ENCODE measurements around the gene SPTLC2. TPM values are rescaled to one million over a fixed set of nuclear protein-coding genes. Genes with fewer than 3 reads are reported as not detected.

Gene SPTLC2
- total and polyA plus RNA-seq, 2 donors (not counting 1 experiment from before 2014, with no cell fraction given) = 22.8 to 25.9 TPM

DNA sequence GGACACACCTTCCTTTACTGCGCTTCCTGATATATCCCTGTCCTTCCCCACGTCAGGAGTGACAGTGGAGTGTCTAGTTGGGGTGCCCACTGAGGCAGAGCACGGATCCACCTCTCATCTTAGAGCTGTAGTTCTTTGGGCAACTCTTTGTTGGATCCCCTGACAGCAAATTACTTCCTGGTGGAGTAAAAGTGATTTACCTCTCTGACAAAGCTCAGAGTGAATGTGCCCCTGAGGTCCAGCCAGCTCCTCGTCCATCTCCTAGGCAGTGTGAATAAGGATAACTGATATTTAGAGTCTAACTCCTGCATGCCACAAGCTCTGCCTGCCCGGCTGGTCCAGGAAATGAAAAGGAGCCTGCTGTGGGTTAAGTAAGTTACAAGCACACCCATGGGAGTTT is 142.5 kb downstream of the SPTLC2 start:
- Histone ChIP-seq H2AFZ (ENCODE audit: low read length) (no peak overlapping the region), H3K4me3 (replicated peaks in 1 of 4; ENCODE audit: control extremely low read depth in 1 of 4, insufficient read depth in 1 of 4, low read depth in 3 of 4, low read length in 4 of 4) (no peak overlapping the region), H3K36me3 (ENCODE audit: control insufficient read depth, insufficient read depth, low read length) (no peaks in the 10 kb centered on the region), H3K9me3 (ENCODE audit: control insufficient read depth, insufficient read depth, low read depth, low read length) (no peaks in the 10 kb centered on the region), H3K4me1 (ENCODE audit: control insufficient read depth, extremely low read depth, insufficient read depth, low read length) (no peaks in the 10 kb centered on the region), H3K79me2 (ENCODE audit: control insufficient read depth, insufficient read depth, low read length) (no peaks in the 10 kb centered on the region), H3K9ac (ENCODE audit: insufficient read depth, low read length) (no peak overlapping the region), H3K27ac (ENCODE audit: insufficient read depth, low read length) (no peak overlapping the region), H3K4me2 (ENCODE audit: extremely low read depth, insufficient read depth, low read length) (no peak overlapping the region), H4K20me1 (ENCODE audit: control insufficient read depth, extremely low read depth, insufficient read depth, low read length) (no peaks in the 10 kb centered on the region), H3K27me3 (ENCODE audit: control insufficient read depth, insufficient read depth, low read length) (peaks cover 5% of the 10 kb centered on the region)
- TF ChIP-seq EZH2 (IDR thresholded peaks at IDR 0.05; ENCODE audit: low read length, missing control alignments) (no peak), CTCF (conservative IDR thresholded peaks at IDR 0.05 in 1 of 2, IDR thresholded peaks at IDR 0.05 in 1 of 2; ENCODE audit: low read depth in 1 of 2, low read length in 2 of 2) (no peak)
- DNase-seq (ENCODE audit: low read depth in 2 of 2) = no peak

GRCh38 chr14:77470224-77470870 is 146.1 kb downstream of the SPTLC2 start:
- peaks cover 3% of the 10 kb centered on the region for H3K27me3 ChIP-seq (ENCODE audit: control insufficient read depth, insufficient read depth, low read length)
- H3K79me2 ChIP-seq (ENCODE audit: control insufficient read depth, insufficient read depth, low read length) = no peaks in the 10 kb centered on the region
- no peak overlapping the region for H3K9ac ChIP-seq (ENCODE audit: insufficient read depth, low read length)
- H3K4me2 ChIP-seq (ENCODE audit: extremely low read depth, insufficient read depth, low read length) = no peak overlapping the region
- H4K20me1 ChIP-seq (ENCODE audit: control insufficient read depth, extremely low read depth, insufficient read depth, low read length) = no peaks in the 10 kb centered on the region
- DNase-seq (ENCODE audit: low read depth in 2 of 2) = no peak
- H3K4me3 ChIP-seq (replicated peaks in 1 of 4; ENCODE audit: control extremely low read depth in 1 of 4, insufficient read depth in 1 of 4, low read depth in 3 of 4, low read length in 4 of 4) = no peak overlapping the region
- no peaks in the 10 kb centered on the region for H3K9me3 ChIP-seq (ENCODE audit: control insufficient read depth, insufficient read depth, low read depth, low read length)
- H3K36me3 ChIP-seq (ENCODE audit: control insufficient read depth, insufficient read depth, low read length) = peaks cover 5% of the 10 kb centered on the region
- no peak overlapping the region for H2AFZ ChIP-seq (ENCODE audit: low read length)
- TF ChIP-seq CTCF (conservative IDR thresholded peaks at IDR 0.05 in 1 of 2, IDR thresholded peaks at IDR 0.05 in 1 of 2; ENCODE audit: low read depth in 1 of 2, low read length in 2 of 2) (no peak), EZH2 (IDR thresholded peaks at IDR 0.05; ENCODE audit: low read length, missing control alignments) (no peak)
- H3K27ac ChIP-seq (ENCODE audit: insufficient read depth, low read length) = no peak overlapping the region
- no peaks in the 10 kb centered on the region for H3K4me1 ChIP-seq (ENCODE audit: control insufficient read depth, extremely low read depth, insufficient read depth, low read length)

- DNase-seq (ENCODE audit: low read depth in 2 of 2) = no peak
- no peak overlapping the region for H3K9ac ChIP-seq (ENCODE audit: insufficient read depth, low read length)
- TF ChIP-seq EZH2 (IDR thresholded peaks at IDR 0.05; ENCODE audit: low read length, missing control alignments) = no peak
- TF ChIP-seq CTCF (conservative IDR thresholded peaks at IDR 0.05 in 1 of 2, IDR thresholded peaks at IDR 0.05 in 1 of 2; ENCODE audit: low read depth in 1 of 2, low read length in 2 of 2) = no peak
- H3K36me3 ChIP-seq (ENCODE audit: control insufficient read depth, insufficient read depth, low read length) = peaks cover 7% of the 10 kb centered on the region
- H3K27ac ChIP-seq (ENCODE audit: insufficient read depth, low read length) = no peak overlapping the region
- peaks cover 3% of the 10 kb centered on the region for H3K27me3 ChIP-seq (ENCODE audit: control insufficient read depth, insufficient read depth, low read length)
- no peaks in the 10 kb centered on the region for H3K4me1 ChIP-seq (ENCODE audit: control insufficient read depth, extremely low read depth, insufficient read depth, low read length)
- H3K4me2 ChIP-seq (ENCODE audit: extremely low read depth, insufficient read depth, low read length) = no peak overlapping the region
- no peaks in the 10 kb centered on the region for H4K20me1 ChIP-seq (ENCODE audit: control insufficient read depth, extremely low read depth, insufficient read depth, low read length)
- no peaks in the 10 kb centered on the region for H3K79me2 ChIP-seq (ENCODE audit: control insufficient read depth, insufficient read depth, low read length)
- H3K4me3 ChIP-seq (replicated peaks in 1 of 4; ENCODE audit: control extremely low read depth in 1 of 4, insufficient read depth in 1 of 4, low read depth in 3 of 4, low read length in 4 of 4) = no peak overlapping the region
- no peak overlapping the region for H2AFZ ChIP-seq (ENCODE audit: low read length)
- H3K9me3 ChIP-seq (ENCODE audit: control insufficient read depth, insufficient read depth, low read depth, low read length) = no peaks in the 10 kb centered on the region
Observed at GRCh38 chr14:77469539-77469938, 146.9 kb downstream of the SPTLC2 start.

Measured in fibroblast of lung (primary cell).